IPS-20b (cell line): ENCODE results near the gene SEMA3A.
"Not testable (repeated sequence)": the region's sequence is repeated elsewhere in the genome, so short reads cannot be mapped to it uniquely, and the experiment has no call there.

Source experiments
- H3K27ac ChIP-seq: one replicate; pipeline ENCODE4 v1.5.1; 2013; ENCODE audit warnings: low read length
- H3K27me3 ChIP-seq: 2 replicates; pipeline ENCODE4 v1.6.1; 2013; ENCODE audit warnings: mild to moderate bottlenecking, low read length, inconsistent platforms; ENCODE audit not compliant: insufficient read depth
- H3K36me3 ChIP-seq: 2 replicates; pipeline ENCODE4 v1.6.1; 2013; ENCODE audit warnings: low read depth, mild to moderate bottlenecking, inconsistent platforms, low read length, moderate library complexity; ENCODE audit not compliant: insufficient read depth
- H3K4me1 ChIP-seq: 2 replicates; pipeline ENCODE4 v1.6.1; 2013; ENCODE audit warnings: mild to moderate bottlenecking, control low read depth, inconsistent platforms, low read length, moderate library complexity; ENCODE audit not compliant: insufficient read depth
- H3K4me3 ChIP-seq: 2 replicates; pipeline ENCODE4 v1.5.1; 2013; ENCODE audit warnings: mild to moderate bottlenecking, low read length, inconsistent platforms
- H3K9ac ChIP-seq: 2 replicates; pipeline ENCODE4 v1.6.1; 2013; ENCODE audit warnings: low read depth, mild to moderate bottlenecking, inconsistent platforms, low read length, moderate library complexity
- H3K9me3 ChIP-seq: 2 replicates; pipeline ENCODE4 v1.6.1; 2013; ENCODE audit warnings: mild to moderate bottlenecking, low read depth, low read length, inconsistent platforms; ENCODE audit not compliant: insufficient read depth

The SEMA3A gene

DNA sequence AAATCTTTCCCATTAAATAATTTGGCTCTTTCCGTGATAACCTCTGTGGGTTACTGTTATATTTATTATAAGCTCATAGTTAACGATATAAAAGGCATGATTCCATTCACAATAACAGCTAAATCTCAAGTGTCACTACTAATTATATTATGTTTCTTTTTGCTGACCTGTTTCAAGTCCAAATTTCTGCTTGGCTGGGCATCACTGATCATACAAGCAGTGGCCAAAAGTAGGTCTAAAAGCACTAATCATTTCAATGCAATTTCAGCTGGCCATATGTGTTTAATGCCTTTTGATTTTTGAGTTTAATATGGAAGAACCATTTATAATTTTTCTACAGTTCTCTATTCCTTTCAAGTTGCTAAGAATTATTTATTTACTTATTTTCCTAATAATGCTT is 110.7 kb downstream of the SEMA3A start:
- peaks cover 13% of the 10 kb centered on the region for H3K4me1 ChIP-seq
- H3K36me3 ChIP-seq: no peaks in the 10 kb centered on the region
- H3K9ac ChIP-seq: no peak overlapping the region
- H3K9me3 ChIP-seq: no peaks in the 10 kb centered on the region
- no peak overlapping the region for H3K4me3 ChIP-seq
- H3K27ac ChIP-seq: no peak overlapping the region
- no peaks in the 10 kb centered on the region for H3K27me3 ChIP-seq

- H3K27ac ChIP-seq: no peak overlapping the region
- H3K4me3 ChIP-seq: no peak overlapping the region
- H3K9ac ChIP-seq: no peak overlapping the region
- no peaks in the 10 kb centered on the region for H3K27me3 ChIP-seq
- H3K9me3 ChIP-seq: no peaks in the 10 kb centered on the region
- no peaks in the 10 kb centered on the region for H3K36me3 ChIP-seq
- H3K4me1 ChIP-seq: peaks cover 8% of the 10 kb centered on the region
Measured at GRCh38 chr7:84081973-84082522, 112.5 kb downstream of the SEMA3A start.

GRCh38 chr7:84077336-84077735 is 117.3 kb downstream of the SEMA3A start:
- H3K27me3 ChIP-seq: no peaks in the 10 kb centered on the region
- no peak overlapping the region for H3K9ac ChIP-seq
- H3K4me3 ChIP-seq: no peak overlapping the region
- no peaks in the 10 kb centered on the region; the same call in 1 of the 2 replicates for H3K36me3 ChIP-seq
- no peak overlapping the region for H3K27ac ChIP-seq
- no peaks in the 10 kb centered on the region; the same call in 1 of the 2 replicates for H3K4me1 ChIP-seq
- H3K9me3 ChIP-seq: no peaks in the 10 kb centered on the region

- Histone ChIP-seq H3K4me1 (no peaks in the 10 kb centered on the region; the same call in 1 of the 2 replicates), H3K9ac (no peak overlapping the region), H3K27me3 (no peaks in the 10 kb centered on the region), H3K4me3 (no peak overlapping the region), H3K27ac (no peak overlapping the region), H3K36me3 (no peaks in the 10 kb centered on the region; the same call in 1 of the 2 replicates), H3K9me3 (no peaks in the 10 kb centered on the region)
Measured at GRCh38 chr7:84076219-84076618, 118.4 kb downstream of the SEMA3A start.

DNA sequence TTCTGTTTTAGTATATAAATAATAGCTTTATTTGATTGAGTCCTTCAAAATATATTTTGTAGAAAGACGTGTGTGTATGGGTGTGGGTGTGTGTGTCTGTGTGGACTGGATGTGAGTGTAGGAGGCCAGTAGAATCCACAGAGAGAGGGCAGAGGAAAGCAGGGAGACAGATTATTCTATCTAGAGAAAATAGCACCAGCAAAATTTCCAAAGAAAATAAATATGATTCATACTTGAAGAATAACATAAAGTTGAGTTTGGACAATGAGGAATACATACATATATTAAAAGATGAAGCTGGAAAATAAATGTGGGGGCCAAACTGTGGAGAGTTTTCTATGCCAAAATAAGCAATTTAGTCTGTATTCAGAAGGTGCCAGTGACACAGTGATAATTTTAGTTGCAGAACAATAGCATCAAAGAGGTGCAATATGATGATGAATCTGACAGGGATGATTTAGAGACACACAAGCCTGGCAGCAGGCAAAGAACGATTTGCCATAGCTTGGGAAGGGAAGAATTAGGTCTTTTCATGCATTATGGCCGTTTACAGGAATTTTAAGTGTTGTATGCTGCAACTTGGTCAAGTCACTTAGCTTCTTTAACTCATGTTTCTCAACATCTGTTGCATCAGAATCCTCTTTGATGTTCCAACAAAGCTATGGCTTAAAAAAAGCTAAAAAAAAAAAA is 121.3 kb downstream of the SEMA3A start:
- Histone ChIP-seq H3K4me1 (no peaks in the 10 kb centered on the region; the same call in 1 of the 2 replicates), H3K4me3 (no peak overlapping the region), H3K27me3 (no peaks in the 10 kb centered on the region), H3K9me3 (no peaks in the 10 kb centered on the region), H3K36me3 (peaks cover 5% of the 10 kb centered on the region; the same call in 1 of the 2 replicates), H3K9ac (no peak overlapping the region), H3K27ac (no peak overlapping the region)

DNA sequence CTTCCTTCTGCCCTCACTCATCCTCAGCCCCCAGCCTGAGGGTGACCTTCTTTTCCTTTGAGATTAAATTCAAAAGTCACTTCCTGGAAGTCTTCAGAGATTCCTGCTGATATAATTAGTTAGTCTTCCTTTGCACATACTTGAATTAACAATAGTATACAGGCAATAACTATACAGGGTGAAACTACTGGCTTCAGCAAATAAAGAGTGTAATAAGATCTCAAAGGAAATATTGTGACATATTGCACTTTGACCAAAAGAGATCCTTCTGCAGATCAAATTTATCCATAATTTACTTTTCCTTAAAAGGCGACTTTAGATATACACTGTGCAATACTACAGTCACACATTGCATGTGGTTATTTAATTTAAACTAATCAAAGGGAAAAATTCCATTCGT is 123.8 kb downstream of the SEMA3A start:
- Histone ChIP-seq H3K4me1 (no peaks in the 10 kb centered on the region; the same call in 1 of the 2 replicates), H3K4me3 (no peak overlapping the region), H3K36me3 (peaks cover 5% of the 10 kb centered on the region; the same call in 1 of the 2 replicates), H3K27ac (no peak overlapping the region), H3K9ac (no peak overlapping the region), H3K27me3 (no peaks in the 10 kb centered on the region), H3K9me3 (no peaks in the 10 kb centered on the region)

- Histone ChIP-seq H3K9ac (no peak overlapping the region), H3K27ac (no peak overlapping the region), H3K4me3 (no peak overlapping the region), H3K4me1 (no peaks in the 10 kb centered on the region; the same call in 1 of the 2 replicates), H3K27me3 (no peaks in the 10 kb centered on the region), H3K36me3 (peaks cover 5% of the 10 kb centered on the region; the same call in 1 of the 2 replicates), H3K9me3 (no peaks in the 10 kb centered on the region)
Measured at GRCh38 chr7:84069999-84070500, 124.5 kb downstream of the SEMA3A start.

GRCh38 chr7:84069033-84069432 is 125.6 kb downstream of the SEMA3A start:
- H3K4me1 ChIP-seq: no peaks in the 10 kb centered on the region; the same call in 1 of the 2 replicates
- H3K4me3 ChIP-seq: no peak overlapping the region
- no peak overlapping the region for H3K27ac ChIP-seq
- peaks cover 5% of the 10 kb centered on the region; the same call in 1 of the 2 replicates for H3K36me3 ChIP-seq
- H3K9me3 ChIP-seq: no peaks in the 10 kb centered on the region
- no peaks in the 10 kb centered on the region for H3K27me3 ChIP-seq
- no peak overlapping the region for H3K9ac ChIP-seq

- not testable (repeated sequence) for H3K27me3 ChIP-seq, H3K9me3 ChIP-seq, H3K27ac ChIP-seq, H3K4me3 ChIP-seq, H3K36me3 ChIP-seq, H3K9ac ChIP-seq, H3K4me1 ChIP-seq
Measured at GRCh38 chr7:84062489-84062901, 132.1 kb downstream of the SEMA3A start.

DNA sequence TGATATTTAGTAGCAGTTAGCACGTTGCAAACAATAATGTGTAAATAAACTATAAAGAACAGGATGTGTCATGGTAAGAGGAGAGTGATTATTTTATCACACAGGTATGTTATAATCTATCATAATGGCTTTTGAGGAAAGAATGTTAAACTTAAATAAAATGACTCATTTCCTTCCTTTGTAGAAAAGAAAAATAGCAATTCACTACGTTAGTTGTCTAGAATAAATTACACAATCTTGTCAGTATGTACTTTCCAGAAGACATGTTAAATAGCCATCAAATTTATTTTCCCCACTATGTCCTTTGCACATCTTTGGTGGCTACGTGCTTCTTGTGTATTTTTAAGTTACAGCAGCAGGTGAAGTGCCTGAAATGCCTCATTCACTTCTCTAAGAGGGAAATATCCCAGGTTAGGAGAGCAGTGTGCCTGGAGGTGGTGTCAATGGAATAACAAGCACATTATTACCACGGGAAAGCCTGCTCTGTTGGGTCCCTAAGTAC is 133.8 kb downstream of the SEMA3A start:
- Histone ChIP-seq H3K27ac (no peak overlapping the region), H3K9me3 (no peaks in the 10 kb centered on the region), H3K9ac (no peak overlapping the region), H3K4me3 (no peak overlapping the region), H3K27me3 (no peaks in the 10 kb centered on the region), H3K36me3 (peaks cover 4% of the 10 kb centered on the region; the same call in 1 of the 2 replicates), H3K4me1 (peaks cover 9% of the 10 kb centered on the region; the same call in 1 of the 2 replicates)

GRCh38 chr7:84060000-84060399 is 134.6 kb downstream of the SEMA3A start:
- H3K27ac ChIP-seq: no peak overlapping the region
- H3K9me3 ChIP-seq: no peaks in the 10 kb centered on the region
- H3K4me3 ChIP-seq: no peak overlapping the region
- no peaks in the 10 kb centered on the region for H3K27me3 ChIP-seq
- peaks cover 4% of the 10 kb centered on the region; the same call in 1 of the 2 replicates for H3K36me3 ChIP-seq
- no peak overlapping the region for H3K9ac ChIP-seq
- peaks cover 9% of the 10 kb centered on the region; the same call in 1 of the 2 replicates for H3K4me1 ChIP-seq
